Measurements from ENCODE around the gene IRF4. TPM values are rescaled to one million over a fixed set of nuclear protein-coding genes. Genes with fewer than 3 reads are reported as not detected.

The IRF4 gene
- total and polyA plus RNA-seq, 2 donors (not counting 1 experiment from before 2014, with no cell fraction given) = 75.7 to 142 TPM

- Mint-ChIP-seq H3K27me3 (no peaks in the 10 kb centered on the region), H3K27ac (peak overlapping the region; percentile 87), H3K4me1 (peaks cover 89% of the 10 kb centered on the region), H3K4me3 (peak overlapping the region; percentile 69), H3K9me3 (ENCODE audit: insufficient read depth) (no peaks in the 10 kb centered on the region)
- 86% methylated on average over 2 of the region's 11 CpGs for WGBS (ENCODE audit: insufficient coverage)
- H2AFZ ChIP-seq (ENCODE audit: insufficient read depth, low read depth, low read length, poor library complexity, severe bottlenecking) = no peak overlapping the region
- H3K36me3 ChIP-seq (replicated peaks in 1 of 2; ENCODE audit: control extremely low read depth in 1 of 2, control insufficient read depth in 1 of 2, extremely low read depth in 1 of 2, insufficient read depth in 2 of 2, low read length in 1 of 2) = peaks cover 7 to 97% of the 10 kb centered on the region in 2 experiments
- H4K20me1 ChIP-seq (ENCODE audit: control insufficient read depth, insufficient read depth, low read length, poor library complexity, severe bottlenecking) = peaks cover 75% of the 10 kb centered on the region
- peak overlapping the region; percentile 28 for H3K9ac ChIP-seq (ENCODE audit: low read length)
- peaks cover 76 to 87% of the 10 kb centered on the region in 2 donors for H3K4me1 ChIP-seq (ENCODE audit: control insufficient read depth in 2 of 2, insufficient read depth in 2 of 2, low read length in 2 of 2)
- POLR2A ChIA-PET = interaction anchor here (0.6 to 1.2 kb wide), 6 partner anchors 9 to 498 kb away, joined by 3 to 7 read pairs (median 6); partner anchors contain the start of genes DUSP22 and IRF4
- ATAC-seq (ENCODE audit: low read depth) (peak; percentile 70), DNase-seq (peak; percentile 89)
- peaks cover 80% of the 10 kb centered on the region for H3K79me2 ChIP-seq (ENCODE audit: control insufficient read depth, insufficient read depth, low read length)
- CTCF ChIA-PET = interaction anchor here (0.7 to 1.5 kb wide), 11 partner anchors 9 to 215 kb away, joined by 3 to 7 read pairs (median 4); partner anchors contain the start of gene IRF4
- TF ChIP-seq CTCF (IDR thresholded peaks at IDR 0.05) = no peak
- no peak for TF ChIP-seq EZH2 (IDR thresholded peaks at IDR 0.05; ENCODE audit: borderline replicate concordance, insufficient read depth, low read depth, low read length, poor library complexity, severe bottlenecking)
- no peaks in the 10 kb centered on the region for H3K27me3 ChIP-seq (replicated peaks in 1 of 4; ENCODE audit: control extremely low read depth in 1 of 4, control insufficient read depth in 3 of 4, insufficient read depth in 4 of 4, low read length in 3 of 4)
- intact Hi-C loops (cut with micrococcal nuclease) = loop anchor here (1.0 kb wide), 1 partner anchor 9 kb away; the partner anchor contains the start of gene IRF4
- no peaks in the 10 kb centered on the region for H3K9me3 ChIP-seq (ENCODE audit: control extremely low read depth in 1 of 3, control insufficient read depth in 2 of 3, insufficient read depth in 1 of 3, low read length in 2 of 3)
- H3K4me3 ChIP-seq (ENCODE audit: control extremely low read depth in 1 of 5, extremely low read depth in 1 of 5, insufficient read depth in 1 of 5, low read depth in 2 of 5, low read length in 4 of 5) = peak overlapping the region in 1 of 5 experiments; percentile 7
- peak overlapping the region; percentile 75 to 84 for H3K27ac ChIP-seq (ENCODE audit: low read length in 2 of 2)
- H3K4me2 ChIP-seq (replicated peaks; ENCODE audit: low read depth, low read length, poor library complexity, severe bottlenecking) = peak overlapping the region; percentile 56
These were observed 8.4 kb downstream of the IRF4 start for GRCh38 chr6:399785-400534.

- Histone ChIP-seq H3K9ac (ENCODE audit: low read length) (no peak overlapping the region), H3K4me1 (ENCODE audit: control insufficient read depth in 2 of 2, insufficient read depth in 2 of 2, low read length in 2 of 2) (peaks cover 72 to 84% of the 10 kb centered on the region in 2 donors), H3K79me2 (ENCODE audit: control insufficient read depth, insufficient read depth, low read length) (peaks cover 72% of the 10 kb centered on the region), H3K4me2 (replicated peaks; ENCODE audit: low read depth, low read length, poor library complexity, severe bottlenecking) (no peak overlapping the region), H2AFZ (ENCODE audit: insufficient read depth, low read depth, low read length, poor library complexity, severe bottlenecking) (no peak overlapping the region), H3K27ac (ENCODE audit: low read length in 2 of 2) (peak overlapping the region in 1 of 2 donors; percentile 89), H4K20me1 (ENCODE audit: control insufficient read depth, insufficient read depth, low read length, poor library complexity, severe bottlenecking) (peaks cover 70% of the 10 kb centered on the region), H3K27me3 (replicated peaks in 1 of 4; ENCODE audit: control extremely low read depth in 1 of 4, control insufficient read depth in 3 of 4, insufficient read depth in 4 of 4, low read length in 3 of 4) (no peaks in the 10 kb centered on the region), H3K4me3 (ENCODE audit: control extremely low read depth in 1 of 5, extremely low read depth in 1 of 5, insufficient read depth in 1 of 5, low read depth in 2 of 5, low read length in 4 of 5) (no peak overlapping the region), H3K36me3 (replicated peaks in 1 of 2; ENCODE audit: control extremely low read depth in 1 of 2, control insufficient read depth in 1 of 2, extremely low read depth in 1 of 2, insufficient read depth in 2 of 2, low read length in 1 of 2) (peaks cover 7 to 97% of the 10 kb centered on the region in 2 experiments), H3K9me3 (ENCODE audit: control extremely low read depth in 1 of 3, control insufficient read depth in 2 of 3, insufficient read depth in 1 of 3, low read length in 2 of 3) (no peaks in the 10 kb centered on the region)
- no peak for ATAC-seq (ENCODE audit: low read depth)
- Mint-ChIP-seq H3K9me3 (ENCODE audit: insufficient read depth) (no peaks in the 10 kb centered on the region), H3K4me1 (peaks cover 89% of the 10 kb centered on the region), H3K27ac (peak overlapping the region; percentile 50), H3K27me3 (no peaks in the 10 kb centered on the region), H3K4me3 (no peak overlapping the region)
- intact Hi-C loops (cut with micrococcal nuclease) = loop anchor here (1.0 kb wide), 1 partner anchor 10 kb away; the partner anchor contains the start of gene IRF4
- no peak for DNase-seq
- WGBS (ENCODE audit: insufficient coverage) = 92% methylated on average over 2 of the region's 6 CpGs
- no peak for TF ChIP-seq CTCF (IDR thresholded peaks at IDR 0.05)
- TF ChIP-seq EZH2 (IDR thresholded peaks at IDR 0.05; ENCODE audit: borderline replicate concordance, insufficient read depth, low read depth, low read length, poor library complexity, severe bottlenecking) = no peak
- CTCF ChIA-PET = interaction anchor here (1.5 to 7.2 kb wide), 2 partner anchors 8 to 9 kb away, joined by 5 to 72 read pairs; partner anchors contain the start of gene IRF4
- POLR2A ChIA-PET = interaction anchor here (0.6 to 0.8 kb wide), 2 partner anchors 8 to 497 kb away, joined by 3 to 6 read pairs; no protein-coding TSS in a partner anchor
These were observed 9.3 kb downstream of the IRF4 start for GRCh38 chr6:400815-401214.

All from B cell (primary cell).